ENCODE measurements around the gene ZDHHC12.

DNA sequence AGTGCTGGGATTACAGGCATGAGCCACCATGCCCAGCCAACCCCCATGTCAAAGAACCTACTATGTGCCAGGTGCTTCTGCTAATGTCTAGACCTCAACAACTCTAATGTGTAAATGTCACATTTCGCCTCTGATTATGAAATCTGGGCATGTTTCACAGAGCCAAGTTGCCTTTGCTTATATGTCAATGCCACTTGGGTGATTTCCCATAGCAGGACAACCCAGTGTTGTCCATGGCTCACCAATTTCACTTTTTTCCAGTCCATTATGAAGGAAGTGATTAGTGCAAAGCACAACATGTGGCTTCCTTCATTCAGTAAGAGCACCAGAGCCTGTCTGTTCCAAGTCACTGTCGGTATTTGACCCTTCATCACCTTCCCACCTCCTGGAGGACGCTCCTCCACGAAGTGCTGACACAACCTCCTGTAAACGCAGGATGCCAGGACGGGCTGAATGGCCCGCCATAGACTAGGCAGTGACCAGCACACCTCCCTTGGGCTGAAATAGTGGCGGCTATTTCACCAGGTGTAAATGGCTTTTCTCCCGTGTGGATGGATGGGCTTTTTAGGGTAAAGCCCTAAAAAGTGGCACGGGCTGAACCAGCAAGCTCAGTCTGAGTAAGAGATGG, 22.6 kb downstream of the ZDHHC12 start:
- no peak for TF ChIP-seq SALL2 (tag by site-specific recombination; IDR thresholded peaks at IDR 0.05; ENCODE audit: borderline replicate concordance)
- TF ChIP-seq ZNF629 (tag by site-specific recombination; IDR thresholded peaks at IDR 0.05) = no peak
- TF ChIP-seq, protein P1, sequence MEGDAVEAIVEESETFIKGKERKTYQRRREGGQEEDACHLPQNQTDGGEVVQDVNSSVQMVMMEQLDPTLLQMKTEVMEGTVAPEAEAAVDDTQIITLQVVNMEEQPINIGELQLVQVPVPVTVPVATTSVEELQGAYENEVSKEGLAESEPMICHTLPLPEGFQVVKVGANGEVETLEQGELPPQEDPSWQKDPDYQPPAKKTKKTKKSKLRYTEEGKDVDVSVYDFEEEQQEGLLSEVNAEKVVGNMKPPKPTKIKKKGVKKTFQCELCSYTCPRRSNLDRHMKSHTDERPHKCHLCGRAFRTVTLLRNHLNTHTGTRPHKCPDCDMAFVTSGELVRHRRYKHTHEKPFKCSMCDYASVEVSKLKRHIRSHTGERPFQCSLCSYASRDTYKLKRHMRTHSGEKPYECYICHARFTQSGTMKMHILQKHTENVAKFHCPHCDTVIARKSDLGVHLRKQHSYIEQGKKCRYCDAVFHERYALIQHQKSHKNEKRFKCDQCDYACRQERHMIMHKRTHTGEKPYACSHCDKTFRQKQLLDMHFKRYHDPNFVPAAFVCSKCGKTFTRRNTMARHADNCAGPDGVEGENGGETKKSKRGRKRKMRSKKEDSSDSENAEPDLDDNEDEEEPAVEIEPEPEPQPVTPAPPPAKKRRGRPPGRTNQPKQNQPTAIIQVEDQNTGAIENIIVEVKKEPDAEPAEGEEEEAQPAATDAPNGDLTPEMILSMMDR (tag by site-specific recombination; IDR thresholded peaks at IDR 0.05) = no peak
- TF ChIP-seq ZNF266 (tag by site-specific recombination; IDR thresholded peaks at IDR 0.05; ENCODE audit: low read depth) = no peak
- TF ChIP-seq PRDM1 (tag by site-specific recombination; IDR thresholded peaks at IDR 0.05) = no peak
- no peak for TF ChIP-seq ZNF202 (tag by site-specific recombination; IDR thresholded peaks at IDR 0.05; ENCODE audit: borderline replicate concordance)
- TF ChIP-seq, protein P2, sequence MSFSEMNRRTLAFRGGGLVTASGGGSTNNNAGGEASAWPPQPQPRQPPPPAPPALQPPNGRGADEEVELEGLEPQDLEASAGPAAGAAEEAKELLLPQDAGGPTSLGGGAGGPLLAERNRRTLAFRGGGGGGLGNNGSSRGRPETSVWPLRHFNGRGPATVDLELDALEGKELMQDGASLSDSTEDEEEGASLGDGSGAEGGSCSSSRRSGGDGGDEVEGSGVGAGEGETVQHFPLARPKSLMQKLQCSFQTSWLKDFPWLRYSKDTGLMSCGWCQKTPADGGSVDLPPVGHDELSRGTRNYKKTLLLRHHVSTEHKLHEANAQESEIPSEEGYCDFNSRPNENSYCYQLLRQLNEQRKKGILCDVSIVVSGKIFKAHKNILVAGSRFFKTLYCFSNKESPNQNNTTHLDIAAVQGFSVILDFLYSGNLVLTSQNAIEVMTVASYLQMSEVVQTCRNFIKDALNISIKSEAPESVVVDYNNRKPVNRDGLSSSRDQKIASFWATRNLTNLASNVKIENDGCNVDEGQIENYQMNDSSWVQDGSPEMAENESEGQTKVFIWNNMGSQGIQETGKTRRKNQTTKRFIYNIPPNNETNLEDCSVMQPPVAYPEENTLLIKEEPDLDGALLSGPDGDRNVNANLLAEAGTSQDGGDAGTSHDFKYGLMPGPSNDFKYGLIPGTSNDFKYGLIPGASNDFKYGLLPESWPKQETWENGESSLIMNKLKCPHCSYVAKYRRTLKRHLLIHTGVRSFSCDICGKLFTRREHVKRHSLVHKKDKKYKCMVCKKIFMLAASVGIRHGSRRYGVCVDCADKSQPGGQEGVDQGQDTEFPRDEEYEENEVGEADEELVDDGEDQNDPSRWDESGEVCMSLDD (tag by site-specific recombination; IDR thresholded peaks at IDR 0.05) = no peak
- TF ChIP-seq, protein P3, sequence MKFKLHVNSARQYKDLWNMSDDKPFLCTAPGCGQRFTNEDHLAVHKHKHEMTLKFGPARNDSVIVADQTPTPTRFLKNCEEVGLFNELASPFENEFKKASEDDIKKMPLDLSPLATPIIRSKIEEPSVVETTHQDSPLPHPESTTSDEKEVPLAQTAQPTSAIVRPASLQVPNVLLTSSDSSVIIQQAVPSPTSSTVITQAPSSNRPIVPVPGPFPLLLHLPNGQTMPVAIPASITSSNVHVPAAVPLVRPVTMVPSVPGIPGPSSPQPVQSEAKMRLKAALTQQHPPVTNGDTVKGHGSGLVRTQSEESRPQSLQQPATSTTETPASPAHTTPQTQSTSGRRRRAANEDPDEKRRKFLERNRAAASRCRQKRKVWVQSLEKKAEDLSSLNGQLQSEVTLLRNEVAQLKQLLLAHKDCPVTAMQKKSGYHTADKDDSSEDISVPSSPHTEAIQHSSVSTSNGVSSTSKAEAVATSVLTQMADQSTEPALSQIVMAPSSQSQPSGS (tag by site-specific recombination; IDR thresholded peaks at IDR 0.05; ENCODE audit: low read depth) = no peak
- no peak for TF ChIP-seq ZNF530 (tag by site-specific recombination; IDR thresholded peaks at IDR 0.05; ENCODE audit: low read depth)
- TF ChIP-seq HOXA7 (CRISPR knock-in tag; IDR thresholded peaks at IDR 0.05; ENCODE audit: borderline replicate concordance) = no peak
- TF ChIP-seq YY1 (tag by site-specific recombination; IDR thresholded peaks at IDR 0.05) = no peak
- TF ChIP-seq ZNF514 (tag by site-specific recombination; IDR thresholded peaks at IDR 0.05) = no peak
- TF ChIP-seq KLF16 (tag by site-specific recombination; IDR thresholded peaks at IDR 0.05) = no peak
- TF ChIP-seq ZNF274 (IDR thresholded peaks at IDR 0.05; ENCODE audit: low read length) = no peak
- no peak for TF ChIP-seq ZNF274 (tag by site-specific recombination; IDR thresholded peaks at IDR 0.05; ENCODE audit: borderline replicate concordance)

All from HEK293 (cell line).